Smooth muscle cell (in vitro differentiated cells): ENCODE results near the gene ITSN2. TPM values are rescaled to one million over a fixed set of nuclear protein-coding genes. Genes with fewer than 3 reads are reported as not detected.

Experiments used
- DNase-seq: peaks from one replicate; lab custom pipeline; 2025; ENCODE audit not compliant: unreplicated experiment; lab: John Stamatoyannopoulos, UW
- H2AFZ ChIP-seq: fragments of 200-600 bp; sonication (generic); 2 replicates; pipeline ENCODE4 v1.6.0; 2016; ENCODE audit warnings: antibody characterized with exemption, low read depth, mild to moderate bottlenecking
- H3F3A ChIP-seq: fragments of 200-600 bp; sonication (generic); 2 replicates; pipeline ENCODE4 v1.6.0; 2017; ENCODE audit warnings: antibody characterized with exemption, low read depth
- H3K27ac ChIP-seq: fragments of 200-600 bp; sonication (generic); 2 replicates; pipeline ENCODE4 v1.5.1; 2016; ENCODE audit warnings: low read depth, mild to moderate bottlenecking
- H3K27me3 ChIP-seq: fragments of 200-600 bp; sonication (generic); 2 replicates; pipeline ENCODE4 v1.6.1; 2016; ENCODE audit warnings: low read depth, mild to moderate bottlenecking
- H3K36me3 ChIP-seq: fragments of 200-600 bp; sonication (generic); 2 replicates; pipeline ENCODE4 v1.5.1; 2016; ENCODE audit warnings: low read depth
- H3K4me1 ChIP-seq: fragments of 200-600 bp; sonication (generic); 2 replicates; pipeline ENCODE4 v1.5.1; 2016; ENCODE audit warnings: low read depth
- H3K4me2 ChIP-seq: fragments of 200-600 bp; sonication (generic); 2 replicates; pipeline ENCODE4 v1.6.0; 2016; ENCODE audit warnings: mild to moderate bottlenecking
- H3K4me3 ChIP-seq: fragments of 200-600 bp; sonication (generic); 2 replicates; pipeline ENCODE4 v1.5.1; 2016; ENCODE audit warnings: mild to moderate bottlenecking
- H3K79me2 ChIP-seq: fragments of 200-600 bp; sonication (generic); 2 replicates; pipeline ENCODE4 v1.6.0; 2016; ENCODE audit warnings: low read depth, mild to moderate bottlenecking
- H3K9ac ChIP-seq: fragments of 200-600 bp; sonication (generic); 2 replicates; pipeline ENCODE4 v1.6.0; 2016; ENCODE audit warnings: low read depth
- H3K9me3 ChIP-seq: fragments of 200-600 bp; sonication (generic); replicated peaks from 2 replicates; pipeline ENCODE4 v1.5.1; 2016; ENCODE audit warnings: low read depth
- H4K20me1 ChIP-seq: fragments of 200-600 bp; sonication (generic); 2 replicates; pipeline ENCODE4 v1.6.0; 2016; ENCODE audit warnings: low read depth
- WGBS: methylation state at CpG from one replicate; pipeline ENCODE4 v1.1.7; 2016; ENCODE audit warnings: low lambda C conversion rate; 5-methylcytosine and 5-hydroxymethylcytosine counted together
- polyA plus RNA-seq: library from polyadenylated mRNA; unstranded; fragments of >200 nt; fragmentation: Nextera tagmentation; extraction: Ambion mirVana; gene quantifications from 2 replicates; pipeline ENCODE4 v1.2.1, GENCODE V29; 2016
- total RNA-seq: library from RNA; depleted of rRNA; stranded (reverse); fragments of >200 nt; gene quantifications from 2 replicates; pipeline ENCODE4 v1.2.3, GENCODE V29; 2014
- TF ChIP-seq, protein P1 (sequence below): fragments of 200-600 bp; sonication (generic); IDR thresholded peaks from 2 replicates; pipeline ENCODE4 v1.5.1; 2017; ENCODE audit warnings: borderline replicate concordance, mild to moderate bottlenecking, antibody characterized with exemption; ENCODE audit not compliant: insufficient read depth, poor library complexity, severe bottlenecking

The ITSN2 gene
- total and polyA plus RNA-seq, 2 experiments from 2014 or later = 8.5 to 19.6 TPM

DNA sequence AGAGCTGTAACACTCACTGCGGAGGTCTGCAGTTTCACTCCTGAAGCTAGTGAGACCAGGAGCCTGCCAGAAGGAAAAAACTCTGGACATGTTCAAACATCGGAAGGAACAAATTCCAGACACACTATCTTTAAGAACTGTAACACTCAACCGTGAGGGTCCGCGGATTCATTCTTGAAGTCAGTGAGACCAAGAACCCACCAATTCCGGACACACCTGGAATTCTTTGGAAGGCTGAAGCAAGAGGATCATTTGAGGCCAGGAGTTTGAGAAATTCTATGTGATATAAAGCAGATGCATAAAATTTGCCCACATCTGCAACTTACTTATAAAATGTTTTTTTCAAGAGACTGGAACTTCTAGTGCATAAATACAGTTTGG, 43.5 kb upstream of the ITSN2 start:
- Histone ChIP-seq H3K4me3 (no peak overlapping the region), H4K20me1 (no peaks in the 10 kb centered on the region), H3K27me3 (no peaks in the 10 kb centered on the region), H3K9ac (no peak overlapping the region), H3K4me1 (no peaks in the 10 kb centered on the region), H3K79me2 (no peaks in the 10 kb centered on the region), H3F3A (no peaks in the 10 kb centered on the region), H3K36me3 (no peaks in the 10 kb centered on the region), H3K9me3 (no peaks in the 10 kb centered on the region), H3K4me2 (no peak overlapping the region), H3K27ac (no peak overlapping the region), H2AFZ (no peak overlapping the region)
- 94% methylated on average over 6 of the region's 6 CpGs for WGBS
- TF ChIP-seq, protein P1, sequence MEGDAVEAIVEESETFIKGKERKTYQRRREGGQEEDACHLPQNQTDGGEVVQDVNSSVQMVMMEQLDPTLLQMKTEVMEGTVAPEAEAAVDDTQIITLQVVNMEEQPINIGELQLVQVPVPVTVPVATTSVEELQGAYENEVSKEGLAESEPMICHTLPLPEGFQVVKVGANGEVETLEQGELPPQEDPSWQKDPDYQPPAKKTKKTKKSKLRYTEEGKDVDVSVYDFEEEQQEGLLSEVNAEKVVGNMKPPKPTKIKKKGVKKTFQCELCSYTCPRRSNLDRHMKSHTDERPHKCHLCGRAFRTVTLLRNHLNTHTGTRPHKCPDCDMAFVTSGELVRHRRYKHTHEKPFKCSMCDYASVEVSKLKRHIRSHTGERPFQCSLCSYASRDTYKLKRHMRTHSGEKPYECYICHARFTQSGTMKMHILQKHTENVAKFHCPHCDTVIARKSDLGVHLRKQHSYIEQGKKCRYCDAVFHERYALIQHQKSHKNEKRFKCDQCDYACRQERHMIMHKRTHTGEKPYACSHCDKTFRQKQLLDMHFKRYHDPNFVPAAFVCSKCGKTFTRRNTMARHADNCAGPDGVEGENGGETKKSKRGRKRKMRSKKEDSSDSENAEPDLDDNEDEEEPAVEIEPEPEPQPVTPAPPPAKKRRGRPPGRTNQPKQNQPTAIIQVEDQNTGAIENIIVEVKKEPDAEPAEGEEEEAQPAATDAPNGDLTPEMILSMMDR = no peak
- DNase-seq = no peak

DNA sequence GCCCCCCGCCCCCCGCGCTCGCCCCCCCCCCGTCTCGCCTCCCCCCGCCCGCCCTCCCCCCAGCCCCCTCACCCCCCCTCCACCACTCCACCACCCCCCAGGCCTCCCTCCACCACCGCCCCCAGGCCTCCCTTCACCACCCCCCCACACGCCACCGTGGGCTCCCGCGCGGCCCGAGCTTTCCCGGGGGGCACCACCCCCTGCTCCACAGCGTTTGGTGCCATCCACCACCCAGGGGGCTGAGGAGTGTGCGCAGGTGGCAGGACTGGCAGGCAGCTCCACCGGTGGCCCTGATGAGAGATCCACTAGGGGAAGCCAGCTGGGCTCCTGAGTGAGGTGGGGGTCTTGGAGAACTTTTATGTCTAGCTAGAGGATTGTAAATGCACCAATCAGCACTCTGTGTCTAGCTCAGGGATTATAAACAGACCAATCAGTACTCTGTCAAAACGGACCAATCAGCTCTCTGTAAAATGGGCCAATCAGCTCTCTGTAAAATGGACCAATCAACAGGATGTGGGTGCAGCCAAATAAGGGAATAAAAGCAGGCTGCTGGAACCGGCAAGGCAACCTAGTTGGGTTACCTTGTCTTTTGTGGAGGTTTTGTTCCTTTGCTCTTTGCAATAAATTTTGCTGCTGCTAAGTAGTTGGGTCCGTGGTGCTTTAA, 43.0 kb upstream of the ITSN2 start:
- Histone ChIP-seq H3K79me2 (no peaks in the 10 kb centered on the region), H4K20me1 (no peaks in the 10 kb centered on the region), H3K4me3 (no peak overlapping the region), H3K36me3 (no peaks in the 10 kb centered on the region), H3K4me1 (no peaks in the 10 kb centered on the region), H3K9ac (no peak overlapping the region), H3K9me3 (no peaks in the 10 kb centered on the region), H3K4me2 (no peak overlapping the region), H3K27me3 (no peaks in the 10 kb centered on the region), H3K27ac (no peak overlapping the region), H2AFZ (no peak overlapping the region), H3F3A (no peaks in the 10 kb centered on the region)
- DNase-seq = no peak
- 95% methylated on average over 13 of the region's 22 CpGs for WGBS
- TF ChIP-seq, protein P1 = no peak

DNA sequence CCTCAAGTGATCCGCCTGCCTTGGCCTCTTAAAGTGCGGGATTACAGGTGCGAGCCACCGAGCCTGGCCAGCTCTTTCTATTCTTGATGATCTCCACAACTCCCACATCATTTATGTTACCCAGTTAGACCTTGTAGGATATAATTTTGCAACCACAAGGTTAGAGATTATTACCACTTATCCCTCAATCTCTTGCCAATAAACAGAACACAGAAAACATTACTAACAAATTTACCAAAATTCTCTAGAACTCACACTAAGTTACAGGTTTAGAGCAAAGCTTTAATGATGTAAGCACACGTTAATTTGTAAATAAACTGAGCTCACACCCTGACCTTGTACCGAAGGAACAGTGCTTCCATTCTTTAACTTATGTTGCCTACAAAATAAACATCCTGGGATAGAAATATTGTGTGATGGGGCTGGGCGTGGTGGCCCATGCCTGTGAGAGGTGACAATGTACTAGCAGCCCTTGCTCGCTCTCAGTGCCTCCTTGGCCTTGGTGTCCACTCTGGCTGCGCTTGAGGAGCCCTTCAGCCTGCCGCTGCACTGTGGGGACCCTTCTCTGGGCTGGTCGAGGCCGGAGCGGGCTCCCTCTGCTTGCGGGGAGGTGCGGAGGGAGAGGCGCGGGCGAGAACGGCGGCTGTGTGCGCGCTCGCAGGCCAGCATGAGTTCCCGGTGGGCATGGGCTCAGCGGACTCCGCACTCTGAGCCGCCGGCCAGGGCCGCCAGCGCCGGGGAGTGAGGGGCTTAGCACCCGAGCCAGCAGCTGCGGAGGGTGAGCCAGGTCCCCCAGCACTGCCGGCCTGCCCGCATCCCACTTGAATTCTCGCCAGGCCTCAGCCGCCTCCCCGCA, 42.1 kb upstream of the ITSN2 start:
- TF ChIP-seq, protein P1 = no peak

More for the DNA sequence above, 42.1 kb upstream of the ITSN2 start:
- Histone ChIP-seq H3K4me2 (no peak overlapping the region), H2AFZ (no peak overlapping the region), H3K36me3 (no peaks in the 10 kb centered on the region), H3K4me1 (no peaks in the 10 kb centered on the region), H4K20me1 (no peaks in the 10 kb centered on the region), H3K27me3 (no peaks in the 10 kb centered on the region), H3K27ac (no peak overlapping the region), H3K9me3 (no peaks in the 10 kb centered on the region), H3K79me2 (no peaks in the 10 kb centered on the region), H3K4me3 (no peak overlapping the region), H3K9ac (no peak overlapping the region), H3F3A (no peaks in the 10 kb centered on the region)
- DNase-seq = no peak
- 94% methylated on average over 30 of the region's 38 CpGs for WGBS
